GM13976 (cell line): ENCODE results near the gene DGKD.

Experiments used
- DNase-seq: peaks from one replicate; pipeline ENCODE4 v3.0.0; 2012; ENCODE audit warnings: low spot score
- in situ Hi-C: fragments of 300-500 bp; cut with MboI; formaldehyde crosslinking; loops from one replicate; pipeline ENCODE4 v1.12.0; 2022; ENCODE audit warnings: low sequenced_read_pairs, mixed read lengths, inconsistent platforms; ENCODE audit not compliant: unreplicated experiment
- TF ChIP-seq, protein P1 (sequence below): IDR thresholded peaks from 2 replicates; pipeline ENCODE4 v1.5.1; 2012; ENCODE audit warnings: borderline replicate concordance, mild to moderate bottlenecking; ENCODE audit not compliant: insufficient read depth; ENCODE audit errors: extremely low read depth, missing control alignments, control extremely low read depth

The DGKD gene

DNA sequence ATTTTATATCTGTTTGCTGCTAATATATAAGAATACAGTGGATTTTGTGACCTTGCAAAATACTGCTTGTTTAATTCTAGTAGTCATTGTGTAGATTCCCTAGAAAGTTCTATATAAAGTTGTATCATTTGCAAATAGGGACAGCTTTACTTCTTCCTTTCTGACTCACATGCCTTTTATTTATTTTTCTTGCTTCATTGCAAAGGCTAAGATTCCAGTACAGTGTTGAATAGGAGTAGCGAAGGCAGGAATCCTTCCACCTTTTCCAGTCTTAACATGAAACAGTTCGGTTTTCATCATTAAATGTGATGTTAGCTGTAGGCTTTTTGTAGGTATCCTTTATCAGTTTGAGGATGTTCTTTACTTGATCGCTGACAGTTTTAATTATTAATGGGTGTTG, 58.1 kb downstream of the DGKD start:
- in situ Hi-C loops = no loop called here
- TF ChIP-seq, protein P1, sequence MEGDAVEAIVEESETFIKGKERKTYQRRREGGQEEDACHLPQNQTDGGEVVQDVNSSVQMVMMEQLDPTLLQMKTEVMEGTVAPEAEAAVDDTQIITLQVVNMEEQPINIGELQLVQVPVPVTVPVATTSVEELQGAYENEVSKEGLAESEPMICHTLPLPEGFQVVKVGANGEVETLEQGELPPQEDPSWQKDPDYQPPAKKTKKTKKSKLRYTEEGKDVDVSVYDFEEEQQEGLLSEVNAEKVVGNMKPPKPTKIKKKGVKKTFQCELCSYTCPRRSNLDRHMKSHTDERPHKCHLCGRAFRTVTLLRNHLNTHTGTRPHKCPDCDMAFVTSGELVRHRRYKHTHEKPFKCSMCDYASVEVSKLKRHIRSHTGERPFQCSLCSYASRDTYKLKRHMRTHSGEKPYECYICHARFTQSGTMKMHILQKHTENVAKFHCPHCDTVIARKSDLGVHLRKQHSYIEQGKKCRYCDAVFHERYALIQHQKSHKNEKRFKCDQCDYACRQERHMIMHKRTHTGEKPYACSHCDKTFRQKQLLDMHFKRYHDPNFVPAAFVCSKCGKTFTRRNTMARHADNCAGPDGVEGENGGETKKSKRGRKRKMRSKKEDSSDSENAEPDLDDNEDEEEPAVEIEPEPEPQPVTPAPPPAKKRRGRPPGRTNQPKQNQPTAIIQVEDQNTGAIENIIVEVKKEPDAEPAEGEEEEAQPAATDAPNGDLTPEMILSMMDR = no peak
- DNase-seq = no peak

DNA sequence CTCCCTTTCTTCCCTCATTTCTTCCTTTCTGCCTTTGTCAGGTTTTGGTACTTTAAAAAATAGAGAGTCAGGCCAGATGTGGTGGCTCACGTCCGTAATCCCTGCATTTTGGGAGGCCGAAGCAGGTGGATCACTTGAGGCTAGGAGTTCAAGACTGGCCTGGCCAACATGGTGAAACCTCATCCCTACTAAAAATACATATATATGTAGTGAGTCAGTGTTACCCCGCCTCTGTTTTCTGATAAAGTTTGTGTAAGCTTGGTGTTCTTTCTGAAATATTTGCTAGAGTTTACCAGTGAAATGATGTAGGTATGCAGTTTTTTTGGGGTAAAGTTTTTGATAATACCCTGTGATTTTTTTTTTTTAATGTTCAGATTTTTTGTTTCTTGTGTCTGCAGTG, 58.8 kb downstream of the DGKD start:
- DNase-seq = no peak
- in situ Hi-C loops = no loop called here
- TF ChIP-seq, protein P1 = no peak

DNA sequence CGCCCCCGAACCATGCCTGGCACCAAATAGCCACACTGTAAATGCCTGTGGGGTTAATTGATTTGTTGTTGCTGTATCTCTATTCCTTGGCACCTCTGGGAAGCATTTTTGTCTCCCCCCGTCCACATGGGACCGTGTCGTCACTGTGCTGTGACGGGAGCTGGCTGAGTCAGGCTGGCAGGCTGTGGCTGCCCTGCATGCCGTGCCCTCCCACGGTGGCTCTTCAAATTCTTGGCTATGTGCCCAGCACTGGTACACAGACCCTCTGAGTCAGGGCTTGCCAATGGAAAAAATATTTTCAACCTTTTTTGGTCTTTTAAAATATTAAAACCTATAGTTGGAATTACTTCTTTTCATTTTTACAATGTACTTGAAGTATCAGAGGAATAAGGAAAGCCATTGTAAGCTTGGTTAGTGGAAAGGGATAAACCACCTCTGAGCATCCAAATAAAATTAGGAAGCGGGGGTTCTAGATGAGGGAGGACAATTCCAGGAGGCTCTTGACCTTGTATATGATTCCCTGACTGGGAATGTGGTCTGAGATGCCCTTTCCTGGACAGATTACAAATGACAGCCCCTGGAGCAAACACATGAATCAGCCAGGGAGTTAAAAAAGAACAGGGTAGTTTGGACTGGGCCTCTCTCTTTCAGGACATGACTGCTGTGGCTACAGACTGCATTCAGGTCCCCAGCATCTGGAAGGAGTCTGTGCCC, 59.4 kb downstream of the DGKD start:
- no peak for DNase-seq
- in situ Hi-C loops = no loop called here
- TF ChIP-seq, protein P1 = no peak

DNA sequence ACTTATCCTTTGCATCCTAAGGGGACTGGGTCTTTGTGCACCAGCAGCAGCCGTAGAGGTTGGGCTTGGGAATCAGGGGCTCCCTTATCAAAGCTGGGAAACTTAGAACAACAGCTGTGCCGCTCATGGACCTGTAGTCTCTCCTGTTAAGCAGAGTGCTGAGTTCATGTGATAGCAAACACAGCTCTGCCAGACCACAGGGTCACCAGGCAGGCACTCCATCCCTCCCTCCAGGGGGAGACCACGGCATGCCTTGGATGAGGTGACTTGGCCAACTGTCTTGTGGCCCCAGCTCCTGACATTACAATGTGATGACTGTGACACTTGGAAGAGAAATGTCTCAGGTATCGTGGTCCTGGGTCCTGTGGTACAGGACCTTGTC, 60.0 kb downstream of the DGKD start:
- in situ Hi-C loops = no loop called here
- TF ChIP-seq, protein P1 = no peak
- DNase-seq = no peak

DNA sequence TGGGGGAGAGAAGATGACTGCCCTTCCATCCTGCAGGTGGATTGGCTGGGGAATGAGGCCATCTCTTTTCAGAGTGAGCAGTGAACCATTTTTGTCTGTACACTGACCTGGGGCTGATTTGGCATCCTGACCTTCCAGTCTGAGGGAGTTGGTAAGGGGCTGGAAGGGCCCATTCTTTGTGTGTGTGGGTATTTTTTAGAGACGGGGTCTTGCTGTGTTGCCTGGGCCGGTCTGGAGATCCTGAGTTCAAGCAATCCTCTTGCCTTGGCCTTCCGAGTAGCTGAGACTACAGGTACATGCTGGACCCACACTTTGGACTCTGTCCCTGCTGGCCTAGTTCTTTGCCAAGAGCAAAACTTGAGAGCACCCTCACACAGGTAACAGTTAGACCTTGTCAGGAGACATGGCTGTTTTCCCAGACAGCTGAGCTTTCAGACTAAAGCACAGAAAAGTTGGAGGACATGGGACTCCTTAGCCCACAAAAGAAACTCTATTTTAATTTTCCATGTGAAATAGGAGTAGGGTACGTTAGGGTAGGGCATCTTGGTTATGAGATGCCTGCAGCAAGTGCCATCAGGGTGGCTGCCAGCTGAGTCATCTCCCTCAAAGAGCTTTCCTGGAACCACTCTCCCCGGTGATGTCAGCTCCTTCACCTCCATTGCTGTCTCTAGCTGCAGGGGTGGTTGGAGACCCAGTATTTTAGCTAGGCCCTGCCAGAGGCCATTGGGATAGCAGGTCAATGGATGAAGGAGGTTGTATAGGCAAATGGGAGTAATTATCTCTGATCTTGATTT, 60.7 kb downstream of the DGKD start:
- TF ChIP-seq, protein P1 = no peak
- in situ Hi-C loops = no loop called here
- no peak for DNase-seq

DNA sequence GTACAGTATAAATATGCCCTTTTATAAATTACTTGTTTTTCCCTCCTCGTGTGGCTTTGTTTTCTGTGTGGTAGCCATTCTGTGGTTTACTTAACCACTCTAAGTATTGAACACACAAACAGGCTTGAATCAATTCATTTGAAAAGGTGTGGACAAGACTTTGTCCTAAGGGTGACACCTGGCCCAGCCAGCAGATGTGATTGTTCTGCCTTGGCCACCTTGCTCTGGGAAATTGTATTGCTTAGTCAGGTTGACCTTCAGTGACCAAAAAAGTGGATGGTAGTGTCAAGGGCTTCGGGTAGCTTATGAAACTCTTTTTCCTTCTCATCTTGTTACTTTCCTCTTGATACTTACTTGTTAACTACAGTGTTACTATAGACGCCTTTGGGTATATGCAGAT, 61.9 kb downstream of the DGKD start:
- TF ChIP-seq, protein P1 = no peak
- no peak for DNase-seq
- in situ Hi-C loops = no loop called here
